Inflammatory macrophage treated with lipopolysaccharide for 4 hours (primary cell): ENCODE results near the gene NMT2.

Source experiments
- DNase-seq: peaks from one replicate; pipeline ENCODE4 v3.0.0-alpha.2; 2020

The NMT2 gene

DNA sequence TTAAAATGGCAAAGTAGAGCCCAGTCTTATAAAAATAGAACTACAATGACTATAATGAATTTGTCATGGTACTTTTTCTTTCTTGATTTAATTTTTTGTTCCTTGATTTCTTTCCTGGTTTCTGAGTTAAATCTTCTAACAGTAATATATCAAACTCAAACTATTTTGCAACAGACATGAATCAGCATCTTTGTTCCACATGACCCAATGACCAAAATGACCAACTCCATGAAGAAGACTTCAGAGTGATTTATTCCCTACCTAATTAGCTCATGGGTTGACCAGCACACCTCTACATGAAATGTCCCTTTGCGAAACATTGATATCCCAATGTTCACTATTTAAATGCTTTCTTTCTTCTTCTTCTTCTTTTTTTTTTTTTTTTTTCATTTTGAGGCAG is 30.9 kb downstream of the NMT2 start:
- peak; percentile 10 for DNase-seq

DNA sequence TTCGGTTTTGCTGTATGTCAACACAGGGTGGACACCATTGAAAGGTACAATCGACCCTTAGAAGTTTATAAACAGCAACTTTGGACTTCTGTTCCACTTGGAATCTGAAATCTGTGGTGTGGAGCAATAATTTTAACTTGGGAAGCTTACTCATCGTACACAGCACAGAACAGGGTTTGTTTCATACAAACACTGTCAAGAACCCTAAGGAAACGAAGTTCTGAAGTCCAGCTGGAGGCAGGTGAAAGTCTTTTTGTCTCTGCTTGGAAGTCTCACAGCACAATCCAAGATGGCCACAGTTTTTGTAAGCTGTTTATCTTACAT is 31.5 kb downstream of the NMT2 start:
- no peak for DNase-seq

DNA sequence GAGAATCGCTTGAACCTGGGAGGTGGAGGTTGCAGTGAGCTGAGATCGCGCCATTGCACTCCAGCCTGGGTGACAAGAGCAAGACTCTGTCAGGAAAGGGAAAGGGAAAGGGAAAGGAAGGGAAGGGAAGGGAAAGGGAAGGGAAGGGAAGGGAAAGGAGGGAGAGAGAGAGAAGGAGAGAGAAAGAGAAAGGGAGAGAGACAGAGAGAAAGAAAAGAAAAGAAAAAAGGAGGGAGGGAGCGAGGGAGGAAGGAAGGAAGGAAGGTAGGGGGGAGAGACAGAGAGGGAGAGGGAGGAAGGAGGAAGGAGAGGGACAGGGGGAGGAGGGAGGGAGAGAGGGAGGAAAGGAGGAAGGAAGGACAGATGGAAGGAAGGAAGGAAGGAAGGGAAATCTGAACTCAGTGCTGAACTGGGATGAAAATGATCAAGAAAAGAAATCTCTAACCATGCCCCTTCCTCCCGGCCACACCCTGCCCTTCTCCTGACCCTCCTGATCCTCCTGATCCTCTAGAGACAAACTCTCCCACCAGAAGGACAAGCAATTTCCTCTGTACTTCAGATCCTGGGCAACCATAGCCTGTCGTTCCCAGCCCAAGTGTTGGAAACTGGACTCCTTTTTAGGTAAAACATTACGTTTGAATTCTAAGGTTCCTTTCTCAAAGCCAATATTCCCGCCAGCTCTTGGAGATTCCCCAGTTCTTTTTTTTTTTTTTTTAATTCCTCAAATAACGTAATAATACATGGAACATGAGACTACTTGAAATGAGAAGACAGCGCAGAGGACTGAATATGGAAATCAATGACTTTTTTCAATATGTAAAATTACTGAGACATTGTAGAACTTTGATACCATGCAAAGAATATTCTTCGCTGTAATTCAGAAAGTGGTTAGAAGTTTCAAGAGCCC is 32.1 kb downstream of the NMT2 start:
- no peak for DNase-seq

DNA sequence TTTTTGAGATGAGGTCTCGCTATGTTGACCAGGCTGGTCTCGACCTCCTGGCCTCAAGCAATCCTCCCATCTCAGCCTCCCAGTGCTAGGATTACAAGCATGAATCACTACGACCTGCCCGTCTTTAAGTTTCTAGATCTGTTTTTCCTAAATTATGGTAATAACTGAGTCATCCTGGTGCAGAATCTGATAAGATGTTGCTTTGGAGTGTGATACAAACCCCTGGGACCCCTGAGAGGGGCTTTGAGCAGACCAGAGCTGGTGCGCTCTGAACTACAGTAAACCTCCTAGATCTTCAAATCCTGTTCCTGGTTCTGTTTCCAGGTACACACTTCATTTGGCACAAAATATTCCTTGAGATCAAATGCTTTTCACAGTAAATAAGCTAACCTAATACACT is 37.2 kb downstream of the NMT2 start:
- no peak for DNase-seq

DNA sequence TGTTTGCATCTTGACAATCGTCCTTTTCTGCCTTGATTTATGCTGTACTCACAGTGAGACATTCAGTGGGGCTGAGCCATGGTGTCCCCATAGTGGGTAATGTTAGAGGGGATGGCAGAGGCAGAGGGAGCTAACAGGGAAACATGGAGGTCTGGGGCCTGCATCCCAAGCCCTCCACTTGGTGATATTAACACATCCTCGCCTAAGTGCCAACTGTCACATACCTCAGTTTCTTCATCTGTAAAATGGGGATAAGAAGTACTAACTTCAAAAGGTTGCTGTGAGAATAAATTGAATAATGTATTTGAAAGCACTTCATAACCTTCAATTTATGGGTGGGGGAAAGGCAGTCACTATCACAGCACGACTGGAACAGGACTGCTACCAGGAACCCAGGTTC is 43.6 kb downstream of the NMT2 start:
- no peak for DNase-seq

DNA sequence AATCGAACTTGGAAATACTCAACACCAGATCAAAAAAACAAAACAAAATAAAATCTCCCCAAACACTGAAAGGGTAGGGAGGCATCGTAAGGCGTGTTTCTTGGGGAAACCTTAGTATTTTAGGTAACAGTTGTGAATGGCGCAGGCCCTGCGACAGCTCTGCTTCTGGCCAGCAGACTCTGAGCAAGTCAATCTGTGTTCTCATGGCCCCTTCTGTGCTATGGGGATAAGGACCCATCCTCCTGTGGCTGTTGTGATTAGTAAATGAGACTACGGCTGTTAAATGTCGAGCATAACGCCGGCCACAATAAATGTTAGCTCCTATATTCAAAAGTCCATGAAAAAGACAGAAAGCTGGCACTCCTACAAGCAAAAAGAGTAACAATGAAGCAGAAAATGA is 44.3 kb downstream of the NMT2 start:
- DNase-seq = no peak

DNA sequence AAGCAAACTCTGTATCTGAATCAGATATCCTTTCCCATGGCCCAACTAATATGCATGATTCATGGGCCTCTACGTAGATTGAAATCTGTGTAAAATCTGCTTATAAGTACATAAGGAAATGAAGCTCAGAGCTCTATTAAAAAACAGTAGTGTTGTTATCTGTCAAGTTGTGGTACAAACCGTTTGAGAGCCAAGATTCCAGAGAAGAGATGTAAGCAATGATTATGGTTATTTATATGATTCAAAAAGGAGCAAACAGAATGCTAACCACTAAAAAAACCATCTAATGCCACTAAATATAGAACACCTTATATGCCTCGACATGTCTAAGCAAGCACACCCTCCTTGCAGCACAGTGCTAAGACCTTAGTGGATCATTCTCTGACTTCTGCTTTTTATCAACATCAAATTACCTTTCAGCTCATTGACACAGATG is 44.7 kb downstream of the NMT2 start:
- no peak for DNase-seq

DNA sequence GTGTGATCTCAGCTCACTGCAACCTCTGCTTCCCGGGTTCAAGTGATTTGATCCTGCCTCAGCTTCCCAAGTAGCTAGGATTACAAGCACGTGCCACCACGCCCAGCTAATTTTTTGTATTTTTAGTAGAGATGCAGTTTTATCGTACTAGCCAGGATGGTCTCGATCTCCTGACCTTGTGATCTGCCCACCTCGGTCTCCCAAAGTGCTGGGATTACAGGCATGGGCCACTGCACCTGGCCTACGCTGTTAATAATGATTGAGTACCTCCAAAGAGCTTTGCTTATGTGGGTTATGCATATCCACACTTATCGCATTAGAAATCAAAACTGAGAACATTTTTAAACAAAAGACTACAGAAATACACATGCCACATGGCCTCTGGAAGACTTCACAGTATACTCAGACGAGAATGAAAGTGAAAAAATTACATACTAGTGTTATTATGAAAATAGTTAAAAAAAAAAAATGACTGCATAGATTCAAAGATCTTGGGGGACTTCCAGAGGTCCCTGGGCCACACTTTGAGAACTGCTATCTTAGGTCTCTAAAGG is 45.9 kb downstream of the NMT2 start:
- no peak for DNase-seq

DNA sequence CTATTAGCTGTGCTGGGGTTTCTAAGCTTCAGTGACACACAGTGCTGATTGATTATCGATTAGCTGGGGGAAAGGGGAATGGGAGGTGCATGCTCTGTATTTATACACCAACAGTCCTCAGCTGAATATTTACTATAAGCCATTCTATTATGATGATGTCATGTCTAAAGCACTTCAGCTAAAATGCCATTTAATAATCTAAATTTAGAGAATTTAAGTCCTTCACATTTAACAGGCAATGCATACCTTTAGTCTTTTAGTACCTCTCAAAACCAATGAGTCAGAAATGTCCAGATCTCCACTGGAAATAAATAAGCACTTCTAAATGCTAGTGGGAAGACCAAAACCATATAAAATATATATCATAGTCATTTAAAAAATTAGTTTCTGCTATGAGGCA is 46.8 kb downstream of the NMT2 start:
- no peak for DNase-seq

DNA sequence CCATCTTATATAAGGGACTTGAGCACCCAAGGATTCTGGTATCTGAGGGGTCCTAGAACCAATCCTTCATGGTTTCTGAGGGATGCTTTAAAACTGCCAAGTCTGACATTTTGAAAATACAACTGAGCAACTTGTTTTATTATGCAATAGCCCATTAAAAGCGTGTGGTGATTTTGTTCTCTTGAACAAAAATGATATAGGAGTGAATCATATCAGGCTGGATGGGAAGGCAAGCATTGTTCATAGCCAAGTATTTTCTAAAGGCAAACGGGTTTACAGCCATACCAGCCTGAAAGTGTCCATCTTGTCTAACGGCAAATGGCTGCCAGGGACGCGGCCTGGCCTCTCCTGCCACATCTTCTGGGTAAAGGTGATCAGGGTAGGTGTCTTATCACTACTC is 48.0 kb downstream of the NMT2 start:
- no peak for DNase-seq

DNA sequence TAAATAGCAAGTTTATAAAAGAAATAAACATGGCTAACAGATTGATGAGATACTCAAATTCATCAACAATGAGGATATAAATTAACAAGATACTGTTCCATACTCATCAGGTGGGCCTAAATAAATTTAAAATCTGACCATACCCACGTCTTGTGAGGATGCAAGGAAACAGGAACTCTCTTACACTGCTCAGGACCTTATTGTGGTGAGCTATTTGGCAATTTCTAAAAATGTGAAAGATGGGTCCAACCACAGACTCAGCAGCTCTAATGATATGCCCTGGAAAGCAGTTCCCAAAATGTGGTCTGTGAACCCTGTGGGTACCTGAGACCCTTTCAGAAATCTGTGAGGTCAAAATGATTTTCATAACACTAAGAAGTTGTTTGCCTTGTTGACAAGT is 49.9 kb downstream of the NMT2 start:
- no peak for DNase-seq

DNA sequence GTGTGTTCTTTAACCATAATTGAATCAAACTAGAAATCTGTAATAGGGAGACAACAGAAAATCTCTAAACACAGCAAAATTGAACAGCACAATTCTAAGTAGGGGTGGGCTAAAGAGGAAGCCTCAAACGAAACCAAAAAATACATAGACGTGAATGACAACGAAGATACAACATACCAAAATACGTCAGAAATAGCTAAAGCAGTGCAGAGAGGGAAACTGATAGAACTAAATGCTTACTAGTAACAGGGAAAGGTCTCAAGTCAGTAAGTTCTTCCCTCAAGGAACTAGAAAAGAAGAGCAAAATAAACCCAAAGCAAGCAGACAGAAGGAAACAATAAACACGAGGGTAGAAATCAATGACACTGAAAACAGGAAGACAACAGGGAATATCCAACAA is 52.3 kb downstream of the NMT2 start:
- DNase-seq = no peak

DNA sequence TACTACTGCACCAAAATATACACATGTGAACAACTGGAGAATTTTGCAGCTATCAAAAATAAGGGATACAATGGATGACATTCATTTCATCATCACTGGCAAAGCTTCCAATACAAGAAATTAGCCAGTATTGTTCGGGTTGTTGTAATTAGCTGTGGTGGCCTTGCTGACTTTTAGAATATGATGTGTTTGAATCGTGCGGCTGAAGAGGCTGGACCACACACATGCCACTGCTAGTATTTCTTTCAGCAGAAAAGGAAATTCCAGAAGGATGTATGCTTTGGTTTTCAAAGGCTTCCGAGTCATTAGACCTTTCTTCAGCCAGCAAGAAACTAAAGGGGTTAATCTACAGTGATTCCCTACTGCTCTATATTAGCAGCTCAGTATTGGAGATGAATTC is 54.7 kb downstream of the NMT2 start:
- no peak for DNase-seq

DNA sequence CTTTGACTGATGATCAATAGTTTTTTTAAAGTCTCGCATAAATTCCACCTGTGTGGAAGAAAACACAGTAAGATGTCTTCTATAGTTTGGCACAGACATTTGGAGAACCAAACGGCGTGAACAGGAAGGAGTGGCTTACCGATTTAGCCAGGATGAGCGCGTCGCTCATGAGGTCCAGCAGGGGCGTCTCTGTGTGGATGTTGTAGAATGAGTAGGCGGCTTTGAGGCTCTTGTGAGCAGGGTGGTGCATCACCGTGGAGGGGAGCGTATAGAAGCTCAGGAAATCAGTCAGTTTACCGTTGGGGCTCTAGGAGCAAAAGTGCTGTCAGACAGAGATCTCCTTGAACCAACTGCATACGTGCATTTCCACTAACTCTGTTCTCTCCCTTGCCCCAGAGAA is 55.8 kb downstream of the NMT2 start:
- no peak for DNase-seq

DNA sequence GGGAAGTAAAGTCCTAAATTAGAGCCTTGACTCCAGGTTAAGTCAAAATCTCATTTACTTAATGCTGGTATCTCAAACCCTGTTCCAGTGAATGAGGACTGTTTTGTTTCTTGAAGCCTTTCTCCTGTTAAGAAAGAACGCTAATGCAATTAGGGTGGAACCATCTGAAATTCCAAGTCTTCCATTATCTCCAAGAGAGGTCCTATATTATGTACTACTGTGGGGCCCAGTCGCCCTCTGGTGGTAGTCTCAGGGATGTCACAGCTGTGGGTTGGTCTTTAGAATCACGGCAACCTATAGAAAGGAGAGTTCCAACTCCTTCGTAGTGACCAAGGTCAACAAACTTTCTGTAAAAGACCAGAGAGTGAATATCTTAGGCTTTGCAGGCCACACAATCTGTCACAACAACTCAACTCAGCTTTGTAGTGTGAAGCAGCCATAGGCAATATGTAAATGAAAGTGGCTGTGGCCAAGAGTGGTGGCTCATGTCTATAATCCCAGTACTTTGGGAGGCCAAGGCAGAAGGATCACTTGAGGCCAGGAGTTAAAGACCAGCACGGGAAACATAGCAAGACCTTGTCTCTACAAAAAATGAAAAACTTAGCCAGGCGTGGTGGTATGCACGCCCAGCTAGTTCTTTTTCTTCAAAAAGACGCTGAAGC is 62.0 kb downstream of the NMT2 start:
- peak; percentile 62 for DNase-seq

DNA sequence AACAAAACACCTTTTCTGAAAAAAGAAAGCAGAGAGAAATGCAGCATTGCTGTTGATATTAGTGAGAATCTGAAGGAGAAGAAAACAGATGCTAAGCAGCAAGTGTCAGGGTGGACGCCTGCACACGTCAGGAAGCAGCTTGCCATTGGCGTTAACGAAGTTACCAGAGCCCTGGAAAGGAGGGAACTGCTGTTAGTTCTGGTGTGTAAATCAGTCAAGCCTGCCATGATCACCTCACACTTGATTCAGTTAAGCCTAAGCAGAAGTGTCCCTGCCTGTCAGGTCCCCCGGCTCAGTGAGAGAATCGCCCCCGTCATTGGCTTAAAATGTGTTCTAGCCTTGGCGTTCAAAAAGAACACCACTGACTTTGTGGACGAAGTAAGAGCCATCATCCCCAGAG is 65.0 kb downstream of the NMT2 start:
- no peak for DNase-seq

DNA sequence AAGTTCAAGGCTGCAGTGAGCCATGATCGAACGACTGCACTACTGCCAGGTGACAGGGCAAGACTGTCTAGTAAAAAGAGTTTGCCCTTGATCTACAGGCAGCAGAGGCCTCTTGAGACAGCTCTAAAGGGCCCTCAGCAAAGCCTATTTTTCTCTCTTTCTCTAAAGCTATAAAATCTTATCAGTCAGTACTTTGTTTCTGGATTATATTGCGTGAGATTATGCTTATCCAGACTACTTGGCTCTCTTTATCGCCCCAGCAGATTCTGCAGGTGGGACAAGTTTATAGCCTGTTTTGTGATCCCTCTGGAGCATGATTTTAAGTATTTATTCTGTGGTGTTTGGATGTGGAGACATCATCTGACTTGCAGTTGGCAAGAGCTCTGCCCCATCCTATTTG is 68.6 kb downstream of the NMT2 start:
- DNase-seq = no peak

DNA sequence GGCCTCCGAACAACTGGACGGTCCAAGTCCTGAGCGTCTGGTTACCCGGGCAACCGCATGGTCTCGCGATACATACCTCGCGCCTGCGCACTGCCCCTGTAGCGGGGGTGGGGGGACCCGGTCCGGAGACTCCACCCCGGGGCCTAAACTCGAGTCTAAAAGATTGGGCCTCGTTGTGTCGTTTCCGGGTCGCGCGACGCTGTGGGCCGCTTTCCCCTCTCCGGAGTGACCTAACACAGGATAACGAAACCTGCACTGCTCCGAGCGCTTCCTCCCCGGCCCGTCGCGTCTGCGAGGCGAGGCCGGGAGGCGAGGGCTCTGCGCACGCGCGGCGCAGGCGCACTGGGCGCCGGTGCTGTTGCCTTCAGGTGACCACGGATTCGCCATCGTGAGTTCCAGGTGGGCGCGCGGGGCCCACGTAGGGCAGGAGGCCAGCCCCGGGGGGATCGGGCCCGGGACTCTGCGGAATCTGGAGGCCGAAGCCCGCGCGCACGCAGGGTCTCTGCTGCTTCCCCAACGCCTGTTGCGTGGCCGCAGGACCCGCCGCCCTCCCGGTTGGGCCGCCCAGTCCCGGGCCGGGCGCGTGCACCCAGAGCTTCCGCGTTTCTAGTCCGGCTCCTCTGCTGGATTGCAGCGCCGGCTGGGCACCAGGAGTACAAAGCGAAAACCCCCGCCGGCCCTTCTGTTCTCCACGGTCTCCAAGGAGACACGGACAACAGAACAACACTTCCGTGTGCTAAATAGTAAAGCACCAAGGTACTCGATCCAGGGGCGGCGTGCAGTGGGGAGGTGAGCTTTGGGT is 71.3 kb downstream of the NMT2 start, which contains the start of gene RPP38:
TSS of gene RPP38 (plus strand) at position 345 of the 802 bp plus-strand sequence. CDS start 5,960 bp downstream, outside the sequence.
- DNase-seq = peak; percentile 96

DNA sequence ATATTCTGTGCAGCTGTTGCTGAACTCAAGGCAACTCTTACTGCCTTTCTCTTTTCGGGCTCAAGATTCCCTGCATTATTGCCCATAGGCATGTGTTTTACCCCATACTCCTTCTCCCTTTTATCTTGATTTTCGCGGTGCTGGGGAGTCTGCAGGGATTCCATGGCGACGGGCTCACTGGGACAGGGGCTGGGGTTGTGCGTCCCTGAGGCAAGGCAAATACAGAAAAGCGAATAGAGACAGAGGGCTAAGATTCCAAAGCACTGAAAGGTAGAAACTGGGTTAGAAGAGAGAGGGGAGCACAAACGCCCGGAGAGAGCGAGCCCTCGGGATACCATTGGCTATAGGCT is 71.9 kb downstream of the NMT2 start:
- DNase-seq = no peak

DNA sequence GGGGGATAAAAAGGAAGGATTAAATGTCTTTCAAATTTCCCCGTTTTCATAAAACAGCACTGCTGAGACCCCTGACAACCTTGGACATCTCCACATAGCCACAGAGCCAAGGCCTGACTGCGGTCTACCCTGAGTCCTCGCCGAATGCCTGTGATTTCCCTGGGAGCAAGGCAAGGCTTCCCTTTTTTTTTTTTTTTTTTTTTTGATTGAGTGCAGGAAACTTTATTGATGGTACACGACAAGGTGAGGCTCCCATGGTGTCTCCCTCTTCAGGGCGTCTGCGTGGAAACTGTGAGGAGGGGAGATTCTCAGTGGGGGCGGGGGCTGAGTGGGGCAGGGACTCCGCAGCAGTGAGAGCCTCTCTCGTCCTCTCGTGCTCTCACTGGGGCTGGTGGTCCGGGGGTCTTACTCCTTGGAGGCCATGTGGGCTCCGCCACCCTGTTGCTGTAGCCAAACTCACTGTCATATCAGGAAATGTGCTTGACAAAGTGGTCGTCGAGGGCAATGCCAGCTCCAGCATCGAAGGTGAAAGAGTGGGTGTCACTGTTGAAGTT is 75.6 kb downstream of the NMT2 start:
- DNase-seq = no peak

DNA sequence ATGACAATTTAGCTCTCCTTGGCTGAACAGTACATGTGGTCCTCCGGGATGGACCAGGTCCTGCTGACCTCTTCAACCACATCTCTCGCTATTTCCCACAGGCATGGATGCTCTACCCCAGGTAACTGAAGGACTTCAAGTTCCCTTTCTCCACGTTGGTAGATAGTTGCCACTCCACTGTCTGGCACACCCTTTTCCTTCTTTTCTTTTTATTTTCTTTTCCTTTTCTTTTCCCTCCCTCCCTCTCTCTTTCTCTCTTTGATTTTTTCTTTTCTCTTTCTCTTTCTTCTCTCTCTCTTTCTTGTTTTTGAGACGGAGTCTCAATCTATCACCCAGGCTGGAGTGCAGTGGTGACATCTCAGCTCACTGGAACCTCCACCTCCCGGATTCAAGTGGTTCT is 77.1 kb downstream of the NMT2 start:
- DNase-seq = no peak

DNA sequence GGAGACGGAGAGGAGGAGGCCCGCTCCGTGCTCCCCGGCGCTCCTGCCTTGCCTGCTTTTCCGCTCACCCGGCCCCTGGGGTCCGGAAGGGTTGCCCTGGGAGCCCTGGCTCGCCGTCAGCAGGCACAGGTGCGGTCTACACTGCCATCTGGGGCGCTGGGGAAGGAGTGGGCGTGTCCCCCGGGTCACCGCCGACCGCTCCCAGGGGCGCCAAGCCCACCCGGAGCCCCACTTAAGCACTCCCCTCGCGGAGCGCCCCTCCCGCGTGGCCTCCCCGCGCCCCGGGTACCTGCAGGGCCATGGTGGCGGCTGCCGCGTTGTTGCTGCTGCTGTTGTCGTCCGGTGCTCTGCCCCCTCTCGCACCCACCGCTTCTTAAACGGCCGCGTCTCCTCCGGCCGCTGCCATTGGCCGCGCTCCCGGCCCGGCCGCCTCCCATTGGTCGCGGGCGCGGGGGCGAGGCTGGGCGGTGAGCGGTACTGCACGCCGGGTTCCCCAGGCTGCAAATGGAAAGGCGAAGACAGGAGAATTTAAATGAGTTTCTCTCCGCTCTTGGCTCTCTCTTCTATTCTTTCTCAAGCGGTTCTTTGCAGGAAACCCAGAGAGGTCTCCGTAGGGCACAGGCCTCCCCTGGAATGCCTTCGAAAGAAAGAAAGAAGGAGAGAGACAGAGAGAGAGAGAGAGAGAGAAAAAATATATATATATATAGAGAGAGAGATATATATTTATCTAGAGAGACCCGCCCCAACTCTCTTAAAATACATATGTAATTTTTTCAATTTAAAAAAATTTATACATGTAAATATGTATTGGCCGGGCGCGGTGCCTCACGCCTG is 79.8 kb downstream of the NMT2 start, which contains the start of gene ACBD7:
TSS of gene ACBD7 (minus strand) at position 349 of the 834 bp plus-strand sequence. CDS start at position 301, 48 bp downstream.
- peak; percentile 67 for DNase-seq
